BLaER1 treated with 17β-estradiol and CSF1 and Interleukin-3, amounts not matched to agents 10 nM and 100 nM (cell line): ENCODE measurements around the gene NBPF3.

ENCODE experiments used
- H3K27ac ChIP-seq, 11 experiments: shearing (Covaris generic); formaldehyde crosslinking; 2 replicates each; pipeline ENCODE4 v1.8.1; 2022
- H3K27me3 ChIP-seq, 11 experiments: shearing (Covaris generic); formaldehyde crosslinking; 2 replicates each; pipeline ENCODE4 v1.8.1; 2022
- H3K36me3 ChIP-seq, 11 experiments: shearing (Covaris generic); formaldehyde crosslinking; 2 replicates each; pipeline ENCODE4 v1.8.1; 2022
- H3K4me1 ChIP-seq, 10 experiments: shearing (Covaris generic); formaldehyde crosslinking; 2 replicates each; pipeline ENCODE4 v1.8.1; 2022
- H3K4me2 ChIP-seq, 11 experiments: shearing (Covaris generic); formaldehyde crosslinking; 2 replicates each; pipeline ENCODE4 v1.8.1; 2022
- H3K4me3 ChIP-seq, 10 experiments: shearing (Covaris generic); formaldehyde crosslinking; 2 replicates each; pipeline ENCODE4 v1.8.1; 2022
- H3K9ac ChIP-seq, 11 experiments: shearing (Covaris generic); formaldehyde crosslinking; 2 replicates each; pipeline ENCODE4 v1.8.1; 2022
- H3K9me3 ChIP-seq, 11 experiments: shearing (Covaris generic); formaldehyde crosslinking; replicated peaks in 1 of 11; 2 replicates each; pipeline ENCODE4 v1.8.1; 2022
- H4K20me1 ChIP-seq, 11 experiments: shearing (Covaris generic); formaldehyde crosslinking; 2 replicates each; pipeline ENCODE4 v1.8.1; 2022
- Cebpa-rat ChIP-seq, 11 experiments: shearing (Covaris generic); IDR thresholded peaks; 2 replicates each; pipeline ENCODE4 v1.8.1; 2022

The NBPF3 gene

DNA sequence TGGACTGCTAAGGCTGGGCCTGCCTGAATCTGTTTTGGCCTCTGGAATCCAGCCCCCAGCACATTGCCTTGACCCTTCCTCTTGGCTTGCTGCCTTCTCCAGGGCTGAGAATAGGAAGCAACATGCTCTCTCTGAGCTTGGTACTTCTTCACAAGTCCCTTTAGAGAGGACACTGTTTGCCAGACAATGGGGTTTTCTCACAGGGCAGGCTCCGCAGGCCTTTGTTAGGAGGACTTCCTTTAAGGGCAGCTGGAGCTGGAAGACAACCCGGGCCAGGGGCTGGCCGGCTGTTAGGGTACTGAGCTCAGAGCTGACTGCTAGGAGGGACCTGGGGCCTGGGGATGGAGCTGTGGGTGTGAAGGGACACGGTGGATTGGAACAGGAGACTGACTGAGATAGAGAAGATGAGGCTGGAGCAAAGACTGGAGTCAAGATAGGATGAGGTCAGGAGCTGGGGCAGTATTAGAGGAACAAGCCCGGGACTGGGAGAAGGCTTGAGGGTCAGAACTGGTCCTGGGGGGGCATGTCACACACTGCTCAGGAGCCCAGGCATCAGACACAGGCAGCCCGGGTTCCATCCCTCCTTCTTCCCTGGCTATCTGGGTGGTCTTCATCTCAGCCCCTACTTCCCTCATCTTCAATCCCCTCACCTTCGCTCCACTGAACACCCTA is 63.9 kb downstream of the NBPF3 start:
- H3K4me3 ChIP-seq = no peak overlapping the region
- H3K27ac ChIP-seq = no peak overlapping the region
- peaks cover 0 to 5% (median 3%) of the 10 kb centered on the region in 10 experiments; a peak in 9 of 20 replicates for H3K4me1 ChIP-seq
- H3K36me3 ChIP-seq = no peaks in the 10 kb centered on the region
- H4K20me1 ChIP-seq = no peaks in the 10 kb centered on the region
- no peak overlapping the region for H3K4me2 ChIP-seq
- peaks cover 9 to 11% (median 10%) of the 10 kb centered on the region in 11 experiments for H3K27me3 ChIP-seq
- H3K9ac ChIP-seq = no peak overlapping the region
- H3K9me3 ChIP-seq = peaks cover 0 to 13% (median 8%) of the 10 kb centered on the region in 11 experiments; a peak in 13 of 22 replicates
- TF ChIP-seq Cebpa-rat (IDR thresholded peaks at IDR 0.05) = no peak

DNA sequence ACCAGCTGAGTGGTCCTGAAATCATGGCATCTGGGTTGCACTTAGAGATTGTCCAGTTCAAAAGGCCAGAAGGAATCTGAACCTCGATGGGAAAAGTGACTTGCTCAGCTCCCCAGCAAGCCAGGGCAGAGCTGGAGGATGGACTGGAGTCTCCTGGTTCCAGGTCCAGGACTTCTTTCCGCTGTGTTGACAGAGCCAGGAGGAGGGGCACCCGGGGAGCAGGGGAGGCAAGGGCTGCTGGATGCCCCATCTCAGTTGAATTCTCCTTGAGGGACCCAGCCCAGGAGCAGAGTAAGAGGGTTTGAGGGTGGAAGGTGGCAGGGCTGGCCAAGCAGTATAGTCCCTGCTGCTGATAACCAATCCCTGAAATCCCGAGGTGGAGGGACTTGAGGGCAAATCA is 66.9 kb downstream of the NBPF3 start:
- Histone ChIP-seq H3K27ac (no peak overlapping the region), H3K4me2 (no peak overlapping the region), H4K20me1 (peaks cover 0 to 10% (median 0%) of the 10 kb centered on the region in 11 experiments; a peak in 5 of 22 replicates), H3K9me3 (no peaks in the 10 kb centered on the region), H3K27me3 (peaks cover 23 to 37% (median 30%) of the 10 kb centered on the region in 11 experiments), H3K4me1 (peaks cover 0 to 7% (median 5%) of the 10 kb centered on the region in 10 experiments; a peak in 9 of 20 replicates), H3K4me3 (no peak overlapping the region), H3K9ac (no peak overlapping the region), H3K36me3 (no peaks in the 10 kb centered on the region)
- TF ChIP-seq Cebpa-rat (IDR thresholded peaks at IDR 0.05) = no peak

DNA sequence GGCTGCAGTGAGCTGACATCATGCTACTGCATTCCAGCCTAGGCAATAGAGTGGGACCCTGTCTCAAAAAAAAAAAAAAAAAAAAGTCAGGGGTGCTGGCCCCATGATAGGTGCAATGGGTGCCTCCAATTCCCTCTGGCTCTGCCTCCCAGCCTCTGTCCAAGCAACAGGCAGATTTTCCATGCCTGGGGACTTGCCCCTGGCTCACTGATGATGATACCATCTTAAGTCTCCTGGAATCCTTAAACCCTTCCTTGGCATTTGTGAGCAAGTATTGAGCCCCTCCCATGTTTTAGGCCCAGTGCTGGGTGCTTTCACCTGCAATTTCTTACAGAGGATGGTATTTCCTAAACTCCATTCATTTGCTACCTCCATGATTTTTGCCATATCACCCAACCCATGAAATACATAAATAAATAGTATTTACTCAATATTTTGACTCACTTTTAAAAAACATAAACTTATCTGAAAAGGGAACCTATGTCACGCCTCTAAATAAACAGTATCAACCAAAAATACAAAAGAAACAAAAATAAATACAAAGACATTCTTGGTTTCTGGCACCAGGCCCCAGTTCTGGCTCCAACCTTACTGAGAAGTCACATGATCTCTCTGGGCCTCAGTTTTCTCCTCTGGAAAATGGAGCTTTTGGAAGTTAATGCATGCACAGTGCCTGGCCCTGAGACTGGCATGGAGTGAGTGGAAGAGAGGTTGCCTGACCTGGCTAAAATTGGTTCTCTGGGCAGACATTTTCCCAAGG is 67.8 kb downstream of the NBPF3 start:
- no peak for TF ChIP-seq Cebpa-rat (IDR thresholded peaks at IDR 0.05)
- Histone ChIP-seq H3K9ac (no peak overlapping the region), H3K27me3 (peaks cover 23 to 38% (median 30%) of the 10 kb centered on the region in 11 experiments)

DNA sequence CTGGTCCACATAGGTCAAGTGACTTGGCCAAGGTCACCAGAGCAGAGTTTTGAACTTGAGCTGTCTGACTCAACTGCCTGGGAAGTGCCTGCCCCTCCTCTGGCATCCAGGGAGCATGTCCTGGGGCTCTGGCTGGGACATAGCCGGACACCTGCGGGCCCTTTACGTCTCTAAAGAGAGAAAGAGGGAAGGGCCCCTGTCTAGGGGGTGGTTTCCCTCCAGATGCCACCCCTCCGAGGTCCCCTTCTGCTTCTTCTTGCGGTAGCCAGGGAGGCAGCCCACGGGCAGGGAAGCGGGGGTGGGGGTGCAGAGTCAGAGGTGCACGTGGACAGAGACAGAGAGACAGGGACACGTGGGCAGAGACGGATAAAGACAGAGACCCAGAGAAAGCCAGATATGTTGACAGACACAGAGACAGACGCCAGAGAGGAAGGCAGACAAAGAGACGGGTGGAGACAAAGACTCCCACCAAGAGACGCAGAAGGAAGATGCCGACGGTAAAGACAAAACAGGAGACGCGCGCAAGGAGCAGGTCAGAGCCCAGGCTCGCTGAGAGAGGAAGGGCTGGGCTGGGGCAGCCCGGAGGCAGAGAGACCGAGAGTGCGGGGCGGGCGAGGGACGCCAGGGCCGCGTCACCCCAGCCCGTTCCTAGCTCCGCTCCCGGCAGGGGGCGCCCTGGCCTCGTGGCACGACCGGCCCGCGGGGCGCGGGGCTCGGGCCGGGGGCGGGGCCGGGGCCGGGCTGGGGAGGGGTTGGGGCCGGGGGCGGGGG is 68.8 kb downstream of the NBPF3 start:
- H4K20me1 ChIP-seq = peaks cover 0 to 10% (median 0%) of the 10 kb centered on the region in 11 experiments; a peak in 5 of 22 replicates
- H3K9ac ChIP-seq = peak overlapping the region in 1 of 11 experiments; percentile 41; a peak in 3 of 22 replicates
- no peaks in the 10 kb centered on the region for H3K9me3 ChIP-seq
- no peak for TF ChIP-seq Cebpa-rat (IDR thresholded peaks at IDR 0.05)
- no peak overlapping the region for H3K4me3 ChIP-seq
- peak overlapping the region; percentile 10 to 79 (median 42); a peak in 16 of 22 replicates for H3K4me2 ChIP-seq
- peaks cover 23 to 38% (median 30%) of the 10 kb centered on the region in 11 experiments for H3K27me3 ChIP-seq
- H3K4me1 ChIP-seq = peaks cover 0 to 14% (median 8%) of the 10 kb centered on the region in 10 experiments; a peak in 17 of 20 replicates
- H3K36me3 ChIP-seq = no peaks in the 10 kb centered on the region
- H3K27ac ChIP-seq = no peak overlapping the region

More for the DNA sequence above, 67.8 kb downstream of the NBPF3 start:
- Histone ChIP-seq H3K4me3 (no peak overlapping the region), H4K20me1 (peaks cover 0 to 10% (median 0%) of the 10 kb centered on the region in 11 experiments; a peak in 5 of 22 replicates), H3K36me3 (no peaks in the 10 kb centered on the region), H3K27ac (no peak overlapping the region), H3K4me2 (no peak overlapping the region), H3K9me3 (no peaks in the 10 kb centered on the region), H3K4me1 (peaks cover 0 to 7% (median 5%) of the 10 kb centered on the region in 10 experiments; a peak in 9 of 20 replicates)

DNA sequence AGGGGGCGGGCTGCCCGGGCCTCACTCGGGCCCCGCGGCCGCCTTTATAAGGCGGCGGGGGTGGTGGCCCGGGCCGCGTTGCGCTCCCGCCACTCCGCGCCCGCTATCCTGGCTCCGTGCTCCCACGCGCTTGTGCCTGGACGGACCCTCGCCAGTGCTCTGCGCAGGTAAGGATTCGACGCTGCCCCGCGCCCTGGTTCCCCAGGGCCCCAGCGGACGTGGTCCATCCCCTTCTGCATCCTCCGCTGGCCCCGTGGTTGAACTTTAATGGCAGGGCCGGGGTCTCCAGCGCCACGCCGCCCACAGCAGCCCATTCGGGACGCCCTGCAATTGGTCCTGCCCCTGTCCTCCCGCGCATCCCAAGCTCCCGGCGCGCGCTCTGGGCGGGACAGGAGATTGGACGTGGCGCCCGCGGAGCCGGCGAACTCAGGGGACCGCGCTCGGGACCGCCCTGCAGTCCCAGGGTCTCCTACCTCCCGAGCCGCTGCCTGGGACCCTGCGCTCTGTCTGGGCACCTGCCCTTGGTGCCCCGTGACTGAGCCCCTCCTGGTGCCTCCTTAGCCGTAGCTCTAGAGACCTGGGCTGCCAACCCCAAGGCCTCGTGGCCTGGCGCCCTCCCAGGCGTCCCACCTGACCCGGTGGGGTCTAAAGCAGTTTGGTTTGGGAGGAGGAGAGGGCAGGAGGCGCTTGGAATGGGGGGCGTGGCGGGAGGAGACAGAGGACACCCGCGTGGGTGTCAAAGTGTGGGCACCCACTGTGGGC is 69.6 kb downstream of the NBPF3 start, which contains the start of gene ALPL:
Gene ALPL, plus strand, starts transcription at position 73 of the 762 bp plus-strand sequence. CDS start 44,659 bp downstream, outside the sequence.
- Histone ChIP-seq H3K9me3 (no peaks in the 10 kb centered on the region), H3K9ac (peak within 1 kb of the TSS in 1 of 11 experiments; percentile 41; a peak in 3 of 22 replicates), H3K4me3 (no peak within 1 kb of the TSS), H3K27ac (no peak within 1 kb of the TSS), H3K4me2 (peak within 1 kb of the TSS; percentile 10 to 79 (median 42); a peak in 16 of 22 replicates), H3K4me1 (peaks cover 6 to 22% (median 16%) of the 10 kb centered on the region in 10 experiments; a peak in 18 of 20 replicates), H4K20me1 (peaks cover 0 to 10% (median 0%) of the 10 kb centered on the region in 11 experiments; a peak in 5 of 22 replicates), H3K36me3 (no peaks in the 10 kb centered on the region), H3K27me3 (peaks cover 23 to 44% (median 30%) of the 10 kb centered on the region in 11 experiments)
- TF ChIP-seq Cebpa-rat (IDR thresholded peaks at IDR 0.05) = no peak

DNA sequence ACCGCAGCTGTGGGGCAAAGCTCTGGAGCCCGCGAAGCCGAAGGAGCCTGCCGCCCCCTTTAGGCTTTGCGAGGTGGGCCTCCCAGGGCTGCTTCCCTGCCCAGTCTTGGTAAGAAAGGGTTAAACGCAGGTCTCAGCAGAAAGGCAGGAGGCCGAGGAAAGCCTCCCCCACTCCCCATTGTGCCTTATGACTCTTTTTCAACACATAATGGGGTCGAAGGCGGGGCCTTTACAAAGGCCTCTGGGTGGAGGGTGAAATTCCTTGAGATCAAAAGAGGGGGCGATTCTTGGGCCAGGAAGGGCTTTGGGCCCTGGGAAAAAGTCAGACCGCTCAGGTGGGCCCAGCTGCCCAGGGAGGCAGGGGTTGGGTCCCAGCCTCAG is 70.2 kb downstream of the NBPF3 start:
- Histone ChIP-seq H3K4me3 (no peak overlapping the region), H3K4me1 (peaks cover 9 to 28% (median 21%) of the 10 kb centered on the region in 10 experiments; a peak in 18 of 20 replicates), H4K20me1 (peaks cover 0 to 10% (median 0%) of the 10 kb centered on the region in 11 experiments; a peak in 5 of 22 replicates), H3K36me3 (no peaks in the 10 kb centered on the region), H3K9me3 (no peaks in the 10 kb centered on the region), H3K27ac (no peak overlapping the region), H3K27me3 (peaks cover 23 to 46% (median 30%) of the 10 kb centered on the region in 11 experiments), H3K4me2 (no peak overlapping the region), H3K9ac (no peak overlapping the region)
- TF ChIP-seq Cebpa-rat (IDR thresholded peaks at IDR 0.05) = no peak

DNA sequence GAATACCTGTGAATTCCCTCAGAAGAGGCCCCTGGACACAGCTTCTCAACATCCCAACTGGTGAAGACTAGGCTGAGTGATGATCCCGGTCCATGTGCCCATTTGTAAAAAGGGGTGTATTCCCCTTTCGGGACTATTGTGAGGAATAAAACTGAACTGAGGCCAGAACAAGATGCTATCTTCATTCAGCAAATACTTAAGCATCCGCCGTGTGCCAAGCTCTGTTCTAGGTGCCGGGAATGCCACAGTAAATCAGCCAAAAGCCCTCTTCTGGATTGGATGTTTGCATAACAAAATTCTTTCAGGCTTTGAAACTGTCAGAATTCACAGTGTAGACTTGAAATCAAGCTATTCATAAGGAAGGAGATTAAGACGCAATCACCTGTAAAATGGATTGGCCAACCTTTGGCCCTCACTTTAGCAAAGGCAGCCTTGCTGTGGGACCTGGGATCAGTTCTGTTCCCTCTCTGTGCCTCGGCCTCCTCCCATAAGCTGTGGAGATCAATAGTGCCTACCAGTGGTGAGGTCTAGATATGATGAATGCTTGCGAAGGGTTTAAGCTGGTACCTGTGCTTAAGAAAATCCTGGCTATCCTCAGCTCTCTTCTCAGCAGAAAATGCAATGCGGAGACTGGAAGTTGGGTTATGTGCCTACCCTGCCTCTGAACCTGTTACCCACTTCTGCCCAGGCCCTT is 71.1 kb downstream of the NBPF3 start:
- Histone ChIP-seq H3K36me3 (no peaks in the 10 kb centered on the region), H3K27me3 (peaks cover 23 to 46% (median 30%) of the 10 kb centered on the region in 11 experiments), H3K4me2 (no peak overlapping the region), H3K27ac (no peak overlapping the region), H3K4me3 (no peak overlapping the region), H3K4me1 (peaks cover 9 to 32% (median 22%) of the 10 kb centered on the region in 10 experiments; a peak in 18 of 20 replicates), H4K20me1 (peaks cover 0 to 10% (median 0%) of the 10 kb centered on the region in 11 experiments; a peak in 5 of 22 replicates), H3K9me3 (no peaks in the 10 kb centered on the region), H3K9ac (no peak overlapping the region)
- TF ChIP-seq Cebpa-rat (IDR thresholded peaks at IDR 0.05) = no peak
